Duodenal mucosa (tissue), 2 donors: Measurements from ENCODE around the gene TPT1.
"Not testable (repeated sequence)": the region's sequence is repeated elsewhere in the genome, so short reads cannot be mapped to it uniquely, and the experiment has no call there.

Experiments used
- H3K27ac ChIP-seq: one replicate; pipeline ENCODE4 v1.7.0; 2013; ENCODE audit warnings: low read depth, low read length
- H3K27me3 ChIP-seq, 2 donors: one replicate each; pipeline ENCODE4 v1.7.0; 2013; ENCODE audit warnings: low read length in 2 of 2, control low read depth in 1 of 2; ENCODE audit not compliant: insufficient read depth in 2 of 2, control insufficient read depth in 1 of 2
- H3K36me3 ChIP-seq, 2 donors: one replicate each; pipeline ENCODE4 v1.7.0; 2013; ENCODE audit warnings: low read length in 2 of 2, control low read depth in 1 of 2; ENCODE audit not compliant: insufficient read depth in 2 of 2, control insufficient read depth in 1 of 2
- H3K4me1 ChIP-seq, 2 donors: one replicate each; pipeline ENCODE4 v1.7.0; 2013; ENCODE audit warnings: low read length in 2 of 2, control low read depth in 1 of 2; ENCODE audit not compliant: insufficient read depth in 2 of 2, control insufficient read depth in 1 of 2
- H3K4me3 ChIP-seq, 2 donors: one replicate each; pipeline ENCODE4 v1.7.0; 2013; ENCODE audit warnings: low read length in 2 of 2, low read depth in 1 of 2
- H3K9ac ChIP-seq, 2 donors: one replicate each; pipeline ENCODE4 v1.7.0; 2013; ENCODE audit warnings: low read length in 2 of 2, low read depth in 1 of 2
- H3K9me3 ChIP-seq, 2 donors: one replicate each; pipeline ENCODE4 v1.7.0; 2013; ENCODE audit warnings: low read length in 2 of 2, control low read depth in 1 of 2; ENCODE audit not compliant: control insufficient read depth in 1 of 2

The TPT1 gene

GRCh38 chr13:45380708-45381107, 39.7 kb upstream of the TPT1 start:
- H3K9ac ChIP-seq, H3K9me3 ChIP-seq, H3K36me3 ChIP-seq, H3K27me3 ChIP-seq, H3K27ac ChIP-seq, H3K4me3 ChIP-seq, H3K4me1 ChIP-seq: not testable (repeated sequence)

DNA sequence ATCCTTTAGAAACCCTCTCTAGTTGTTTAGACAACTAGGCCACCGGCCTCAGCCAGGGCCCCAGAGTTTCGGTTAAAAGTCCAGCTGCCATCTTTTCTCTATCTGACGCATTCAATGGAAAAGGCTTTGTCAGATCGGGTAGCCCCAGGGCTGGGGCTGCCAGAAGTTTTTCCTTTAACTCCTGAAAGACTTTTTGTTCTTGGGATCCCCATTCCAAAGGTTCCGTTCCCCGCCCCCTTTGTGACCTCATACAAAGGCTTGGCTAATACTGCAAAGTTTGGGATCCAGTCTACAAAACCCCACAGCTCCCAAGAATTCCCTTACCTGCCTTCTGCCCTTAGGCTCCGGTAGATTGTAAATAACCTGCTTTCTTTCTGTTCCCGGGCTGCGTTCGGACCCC, 38.5 kb upstream of the TPT1 start:
- not testable (repeated sequence) for H3K36me3 ChIP-seq, H3K4me3 ChIP-seq, H3K27ac ChIP-seq, H3K9me3 ChIP-seq, H3K27me3 ChIP-seq, H3K4me1 ChIP-seq, H3K9ac ChIP-seq

GRCh38 chr13:45378786-45379185, 37.8 kb upstream of the TPT1 start:
- H3K4me1 ChIP-seq, H3K9ac ChIP-seq, H3K27me3 ChIP-seq, H3K4me3 ChIP-seq, H3K9me3 ChIP-seq, H3K36me3 ChIP-seq, H3K27ac ChIP-seq: not testable (repeated sequence)

DNA sequence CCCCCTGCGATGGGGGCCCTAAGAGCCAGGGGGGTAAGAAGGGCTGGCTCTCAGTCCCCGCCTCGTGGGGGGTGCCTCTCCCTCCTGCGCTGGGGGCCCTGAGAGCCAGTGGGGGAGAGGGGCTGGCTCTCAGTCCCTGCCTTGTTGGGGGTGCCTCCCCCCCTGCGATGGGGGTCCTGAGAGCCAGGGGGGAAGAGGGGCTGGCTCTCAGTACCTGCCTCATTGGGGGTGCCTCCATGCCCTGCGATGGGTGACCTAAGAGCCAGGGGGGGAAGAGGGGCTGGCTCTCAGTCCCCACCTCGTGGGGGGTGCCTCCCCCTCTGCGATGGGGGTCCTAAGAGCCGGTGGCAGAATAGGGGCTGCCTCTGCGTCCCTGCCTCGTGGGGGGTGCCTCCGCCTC, 36.3 kb upstream of the TPT1 start:
- H3K36me3 ChIP-seq, H3K9ac ChIP-seq, H3K27me3 ChIP-seq, H3K9me3 ChIP-seq, H3K4me3 ChIP-seq, H3K27ac ChIP-seq: not testable (repeated sequence)
- peaks cover 11 to 14% of the 10 kb centered on the region in 2 donors for H3K4me1 ChIP-seq

- H3K27ac ChIP-seq, H3K27me3 ChIP-seq, H3K9ac ChIP-seq, H3K4me3 ChIP-seq, H3K36me3 ChIP-seq, H3K9me3 ChIP-seq: not testable (repeated sequence)
- peaks cover 11 to 15% of the 10 kb centered on the region in 2 donors for H3K4me1 ChIP-seq
Observed at GRCh38 chr13:45376651-45377050, 35.7 kb upstream of the TPT1 start.

DNA sequence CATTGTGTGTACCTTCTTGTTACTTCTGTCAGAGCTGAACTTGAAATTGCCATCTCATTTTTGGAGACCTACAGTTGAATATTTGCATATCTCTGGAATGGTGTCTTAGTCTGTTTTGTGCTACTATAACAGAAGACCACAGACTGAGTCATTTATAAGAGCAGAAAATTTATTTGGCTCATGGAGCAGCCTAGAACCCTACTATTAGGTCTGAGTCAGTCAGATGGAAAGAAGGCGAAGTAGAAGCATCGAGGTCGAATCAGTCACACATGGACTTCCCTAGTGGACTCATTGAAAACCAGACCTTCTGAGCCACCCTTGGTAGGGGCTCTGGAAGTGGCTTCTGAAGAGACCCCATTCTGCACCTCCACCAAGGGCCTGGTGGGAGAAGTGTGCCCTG, 33.9 kb upstream of the TPT1 start:
- peaks cover 15 to 16% of the 10 kb centered on the region in 2 donors for H3K4me1 ChIP-seq
- no peaks in the 10 kb centered on the region for H3K9me3 ChIP-seq
- H3K9ac ChIP-seq = no peak overlapping the region
- H3K27me3 ChIP-seq = no peaks in the 10 kb centered on the region
- no peak overlapping the region for H3K27ac ChIP-seq
- no peaks in the 10 kb centered on the region for H3K36me3 ChIP-seq
- H3K4me3 ChIP-seq = no peak overlapping the region

DNA sequence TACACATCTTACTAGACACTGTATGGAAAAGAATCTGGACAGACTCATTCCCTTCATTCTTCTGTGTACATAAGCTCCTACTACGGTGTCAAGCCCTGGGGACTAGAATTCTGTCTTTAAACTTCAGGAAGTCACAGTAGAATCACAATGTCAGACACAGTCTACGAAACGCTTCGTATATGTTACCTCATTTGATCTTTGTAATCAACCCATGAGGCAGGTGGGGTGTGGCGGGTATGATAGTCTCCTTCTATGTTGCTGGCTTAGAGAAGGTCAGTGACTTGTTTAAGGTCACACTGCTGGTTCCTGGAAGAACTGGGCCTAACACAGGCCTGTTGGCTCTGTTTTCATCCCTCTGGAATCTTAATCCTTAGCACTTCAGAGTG, 32.2 kb upstream of the TPT1 start:
- H3K9ac ChIP-seq = no peak overlapping the region
- no peak overlapping the region for H3K27ac ChIP-seq
- H3K4me1 ChIP-seq = peaks cover 21 to 23% of the 10 kb centered on the region in 2 donors
- no peak overlapping the region for H3K4me3 ChIP-seq
- H3K36me3 ChIP-seq = no peaks in the 10 kb centered on the region
- H3K9me3 ChIP-seq = no peaks in the 10 kb centered on the region
- no peaks in the 10 kb centered on the region for H3K27me3 ChIP-seq

DNA sequence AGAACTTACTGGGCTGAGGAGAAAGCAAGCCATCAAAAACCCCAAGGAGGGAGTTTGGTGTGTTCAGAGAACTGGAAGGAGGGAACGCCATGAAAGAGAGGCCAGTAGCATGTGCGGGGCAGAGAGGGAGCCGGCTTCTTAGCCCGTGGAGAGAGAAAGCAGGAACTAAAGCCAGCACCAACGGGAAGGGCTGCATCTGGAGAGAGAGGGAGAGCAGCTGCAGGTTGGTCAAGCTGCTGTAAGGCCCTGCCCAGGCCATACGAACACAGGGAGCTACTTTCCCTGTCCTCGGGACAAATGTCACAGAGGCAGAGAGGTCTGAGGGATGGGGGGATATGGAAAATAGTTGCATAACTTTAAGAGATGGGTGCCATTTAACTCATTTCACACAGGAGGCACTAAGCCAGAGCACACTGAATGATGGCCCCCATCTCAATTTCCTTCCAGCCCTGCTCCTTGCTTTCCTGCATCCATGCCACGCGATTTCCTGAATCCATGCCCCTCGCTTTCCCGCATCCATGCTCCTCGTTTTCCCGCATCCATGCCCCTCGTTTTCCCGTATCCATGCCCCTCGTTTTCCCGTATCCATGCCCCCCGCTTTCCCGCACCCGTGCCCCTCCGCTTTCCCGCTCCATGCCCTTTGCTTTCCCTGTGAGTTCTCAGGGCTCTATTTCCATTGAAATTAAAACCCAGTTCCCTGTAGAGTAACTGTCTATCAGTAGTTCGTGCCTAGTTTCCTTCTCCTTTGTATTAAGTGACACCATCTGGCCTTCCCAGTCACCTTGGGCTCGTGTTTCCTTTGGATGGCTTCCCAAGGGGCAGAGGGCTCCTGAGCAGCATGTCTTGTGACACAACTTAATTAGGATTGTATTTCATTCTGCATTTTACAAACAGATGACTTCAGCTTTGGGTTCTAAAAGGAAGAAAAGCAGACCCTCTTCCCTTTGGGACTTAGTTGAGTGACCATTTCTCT, 31.5 kb upstream of the TPT1 start:
- Histone ChIP-seq H3K36me3 (no peaks in the 10 kb centered on the region), H3K9me3 (no peaks in the 10 kb centered on the region), H3K9ac (peak overlapping the region in 1 of 2 donors; percentile 11), H3K4me3 (no peak overlapping the region), H3K27ac (no peak overlapping the region), H3K4me1 (peaks cover 23 to 24% of the 10 kb centered on the region in 2 donors), H3K27me3 (no peaks in the 10 kb centered on the region)

DNA sequence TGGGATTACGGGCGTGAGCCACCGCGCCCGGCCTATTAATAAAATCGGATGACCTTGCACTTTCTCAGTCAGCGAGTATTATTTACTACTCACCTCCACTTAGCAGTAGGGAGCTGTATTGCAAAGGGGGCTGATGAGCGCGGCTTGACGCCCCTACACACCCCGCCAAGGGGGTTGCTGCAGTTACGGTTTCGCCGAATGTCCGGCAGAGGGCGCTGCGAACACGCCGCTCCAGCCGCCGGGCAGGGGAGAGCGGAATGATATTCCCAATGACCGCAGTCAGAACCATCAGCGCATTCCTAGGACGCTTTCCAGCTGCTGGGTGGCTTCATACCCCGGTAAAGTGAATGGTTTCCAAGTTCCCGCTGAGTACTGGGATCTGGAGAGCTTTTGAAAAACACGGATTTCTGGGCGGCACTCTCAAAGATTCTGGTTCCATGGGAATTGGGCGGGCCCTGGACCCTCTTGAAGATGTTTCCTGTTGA, 30.0 kb upstream of the TPT1 start:
- no peaks in the 10 kb centered on the region for H3K9me3 ChIP-seq
- H3K27ac ChIP-seq = no peak overlapping the region
- H3K36me3 ChIP-seq = no peaks in the 10 kb centered on the region
- H3K9ac ChIP-seq = no peak overlapping the region
- H3K4me3 ChIP-seq = no peak overlapping the region
- H3K27me3 ChIP-seq = no peaks in the 10 kb centered on the region
- H3K4me1 ChIP-seq = peaks cover 24 to 26% of the 10 kb centered on the region in 2 donors

DNA sequence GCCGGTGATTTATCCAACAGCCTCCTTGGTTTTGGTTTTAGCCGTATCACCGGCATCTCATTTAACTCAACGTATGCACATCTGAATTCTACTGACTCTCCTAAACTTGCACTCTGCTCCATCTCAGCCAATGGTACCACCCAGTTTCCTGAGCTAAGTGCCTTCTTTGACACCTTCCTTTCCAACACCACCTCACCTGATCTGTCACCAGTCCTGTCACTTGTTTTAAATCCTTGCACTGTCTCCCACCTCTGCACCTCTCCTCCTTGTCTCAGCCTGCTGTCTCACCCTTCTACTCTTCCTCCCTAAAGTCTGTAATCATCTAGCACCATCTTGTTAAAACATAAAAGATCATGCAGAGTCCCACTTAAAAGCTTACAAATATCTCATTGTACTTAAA, 28.1 kb upstream of the TPT1 start:
- H3K9ac ChIP-seq = no peak overlapping the region
- no peaks in the 10 kb centered on the region for H3K27me3 ChIP-seq
- no peak overlapping the region for H3K27ac ChIP-seq
- H3K4me3 ChIP-seq = no peak overlapping the region
- H3K36me3 ChIP-seq = no peaks in the 10 kb centered on the region
- H3K4me1 ChIP-seq = peaks cover 24 to 26% of the 10 kb centered on the region in 2 donors
- H3K9me3 ChIP-seq = no peaks in the 10 kb centered on the region
